Measurements from ENCODE around the gene HHAT.

DNA sequence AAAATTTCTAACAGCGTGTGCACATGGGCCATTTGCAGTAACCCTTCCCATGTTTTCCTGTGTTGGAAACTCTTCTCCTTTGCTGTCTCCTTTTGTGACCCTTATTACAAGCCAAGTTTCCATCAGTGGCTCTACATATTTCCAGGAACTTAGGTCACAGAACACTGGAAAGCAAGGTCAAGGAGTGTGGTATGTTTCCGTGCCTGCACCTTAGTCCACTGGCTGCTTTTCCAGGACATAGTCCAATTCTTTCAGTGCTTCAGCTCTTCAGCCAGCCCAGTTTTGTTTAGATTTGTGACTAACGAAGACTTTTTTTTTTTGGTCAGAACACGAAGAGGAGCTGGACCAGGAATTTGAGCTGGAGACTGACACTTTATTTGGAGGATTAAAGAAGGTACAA, 33.8 kb downstream of the HHAT start:
- no peak for TF ChIP-seq GATA2 (IDR thresholded peaks at IDR 0.05; ENCODE audit: low read depth, low read length)
- no peak for TF ChIP-seq GATA3 (IDR thresholded peaks at IDR 0.05; ENCODE audit: low read depth, low read length)

Measured in SH-SY5Y (cell line).